HG03066 (cell line): ENCODE results near the gene ZNF496.

Experiments used
- ATAC-seq: cut with Tn5 transposase; IDR thresholded peaks from one replicate; pipeline ENCODE4 v1.9.1; 2021; ENCODE audit warnings: low read depth; ENCODE audit not compliant: unreplicated experiment

Gene ZNF496

GRCh38 chr1:247247568-247247967, 84.1 kb downstream of the ZNF496 start:
- no peak for ATAC-seq
